ENCODE data around the gene CPAMD8. TPM values are rescaled to one million over a fixed set of nuclear protein-coding genes. Genes with fewer than 3 reads are reported as not detected.
"Not testable (repeated sequence)": the region's sequence is repeated elsewhere in the genome, so short reads cannot be mapped to it uniquely, and the experiment has no call there.

Gene CPAMD8
- total RNA-seq, 1 donor from 2014 or later, result 51.8 TPM

DNA sequence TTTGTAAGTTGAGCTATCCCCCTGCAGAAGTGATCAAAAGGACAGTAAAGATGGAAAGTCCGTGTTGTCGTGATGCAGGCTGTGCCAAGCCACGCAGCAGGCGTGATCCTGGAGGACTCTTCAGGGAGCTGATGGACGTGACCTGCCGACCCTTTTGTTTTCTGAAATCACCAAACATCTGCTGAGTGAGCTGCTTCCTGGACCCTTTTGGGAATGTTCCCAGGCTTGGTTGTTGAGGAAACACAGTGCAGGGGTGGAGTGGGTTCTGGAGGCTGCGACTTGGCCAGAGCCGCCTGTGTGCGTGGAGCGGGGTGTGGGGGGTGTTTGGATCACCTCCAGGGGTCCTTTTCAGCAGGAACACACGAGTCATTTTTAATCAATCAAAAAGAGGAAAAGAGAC lies 15.4 kb upstream of the CPAMD8 start:
- no peak for DNase-seq (ENCODE audit: low spot score)

DNA sequence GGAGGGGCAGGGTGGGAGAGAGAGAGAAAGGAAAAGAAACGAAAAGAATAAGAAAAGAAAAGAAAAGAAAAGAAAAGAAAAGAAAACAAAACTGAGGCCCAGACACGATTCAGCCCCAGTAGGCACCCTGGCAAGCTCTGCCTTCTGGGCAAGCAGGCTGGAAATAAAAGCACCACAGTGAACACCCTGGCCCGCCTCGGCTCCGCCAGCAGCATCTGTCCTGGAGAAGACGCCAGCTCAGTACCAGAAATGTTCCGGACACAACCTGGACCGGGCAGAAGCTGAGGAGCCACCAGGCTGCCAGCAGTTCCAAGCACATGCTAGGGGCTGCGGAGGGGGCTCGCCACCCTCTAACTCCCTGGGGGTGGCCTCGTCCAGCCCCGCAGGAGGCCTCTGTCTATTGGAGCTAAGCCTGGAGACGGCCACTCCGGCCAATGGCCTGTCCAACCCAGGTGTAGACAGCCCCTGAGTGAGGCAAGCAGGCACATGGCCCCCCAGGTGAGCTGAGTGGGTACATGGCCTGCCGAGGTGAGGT lies 11.4 kb upstream of the CPAMD8 start:
- no peak for DNase-seq (ENCODE audit: low spot score)

DNA sequence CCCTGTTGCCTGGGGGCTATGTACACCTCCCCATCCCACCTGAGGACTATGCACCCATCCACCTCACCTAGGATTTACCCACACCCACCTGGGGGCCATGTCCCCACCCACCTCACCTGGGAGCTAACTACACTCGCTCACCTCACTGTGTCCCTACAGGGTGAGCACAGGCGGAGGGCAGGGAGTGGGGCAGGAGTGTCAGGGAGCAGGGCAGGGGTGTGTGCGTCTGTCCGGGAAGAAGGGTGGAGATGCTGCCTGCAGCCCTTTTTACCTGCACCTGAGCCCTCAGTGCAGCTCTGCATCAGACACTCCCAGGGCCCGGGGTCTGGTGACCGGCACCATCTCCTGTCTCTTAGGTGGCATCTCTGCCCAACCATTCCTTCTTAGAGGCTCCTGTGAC lies 10.6 kb upstream of the CPAMD8 start:
- no peak for DNase-seq (ENCODE audit: low spot score)

DNA sequence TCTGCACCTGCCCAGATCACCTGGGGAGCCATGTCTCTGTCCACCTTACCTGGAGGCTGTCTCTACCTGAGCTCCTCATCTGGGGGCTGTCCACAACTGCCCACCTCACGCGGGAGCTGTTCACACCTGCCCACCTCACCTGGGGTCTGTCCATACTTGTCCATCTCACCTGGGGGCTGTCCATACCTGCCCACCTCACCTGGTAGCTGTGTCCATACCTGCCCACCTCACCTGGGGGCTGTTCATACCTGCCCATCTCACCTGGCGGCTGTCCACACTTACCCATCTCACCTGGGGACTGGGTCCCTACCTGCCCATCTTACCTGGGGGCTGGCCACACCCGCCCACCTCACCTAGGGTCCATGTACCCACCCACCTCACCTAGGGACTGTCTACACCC lies 10.0 kb upstream of the CPAMD8 start:
- no peak for DNase-seq (ENCODE audit: low spot score)

DNA sequence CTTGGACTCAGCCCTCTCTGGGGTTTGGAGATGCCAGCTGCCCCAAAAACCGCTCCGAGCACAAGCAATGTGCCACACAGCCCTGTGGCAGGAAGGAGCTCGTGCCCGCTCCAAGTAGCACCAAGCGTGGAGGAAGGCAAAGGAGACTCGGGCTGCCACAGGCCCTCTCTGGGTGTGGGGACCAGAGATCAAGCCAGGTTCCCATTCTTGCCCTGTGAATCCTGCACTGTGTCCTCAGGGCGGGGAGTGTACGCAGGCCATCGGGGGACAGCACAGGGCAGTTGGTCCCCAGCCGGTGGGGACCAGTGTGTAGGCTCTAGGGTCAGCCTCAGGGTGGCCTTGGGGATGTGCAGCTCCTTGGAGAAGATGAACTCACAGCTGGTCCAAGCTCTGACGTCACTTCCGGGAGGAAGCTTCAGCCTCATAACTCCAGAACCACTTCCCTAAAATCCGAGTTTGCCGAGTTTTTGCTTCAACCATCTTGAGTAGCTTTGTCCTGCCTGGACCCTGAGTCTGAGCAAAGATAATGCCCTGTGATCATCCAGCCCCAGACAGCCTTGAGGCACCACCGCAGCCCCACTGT lies 9.3 kb upstream of the CPAMD8 start:
- DNase-seq (ENCODE audit: low spot score), result no peak

DNA sequence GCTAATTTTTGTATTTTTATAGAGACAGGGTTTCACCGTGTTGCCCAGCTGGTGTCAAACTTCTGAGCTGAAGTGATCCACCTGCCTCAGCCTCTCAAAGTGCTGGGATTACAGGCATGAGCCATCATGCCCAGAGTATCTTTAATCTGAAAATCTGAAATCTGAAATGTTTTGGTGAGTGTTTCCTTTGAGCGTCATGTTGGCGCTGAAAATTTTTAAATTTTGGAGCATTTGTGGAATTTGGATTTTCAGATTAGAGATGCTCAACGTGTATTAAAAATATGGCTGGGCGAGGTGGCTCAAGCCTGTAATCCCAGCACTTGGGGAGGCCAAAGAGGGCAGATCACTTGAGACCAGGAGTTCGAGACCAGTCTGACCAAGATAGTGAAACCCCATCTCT lies 5.1 kb upstream of the CPAMD8 start:
- DNase-seq (ENCODE audit: low spot score), result no peak

DNA sequence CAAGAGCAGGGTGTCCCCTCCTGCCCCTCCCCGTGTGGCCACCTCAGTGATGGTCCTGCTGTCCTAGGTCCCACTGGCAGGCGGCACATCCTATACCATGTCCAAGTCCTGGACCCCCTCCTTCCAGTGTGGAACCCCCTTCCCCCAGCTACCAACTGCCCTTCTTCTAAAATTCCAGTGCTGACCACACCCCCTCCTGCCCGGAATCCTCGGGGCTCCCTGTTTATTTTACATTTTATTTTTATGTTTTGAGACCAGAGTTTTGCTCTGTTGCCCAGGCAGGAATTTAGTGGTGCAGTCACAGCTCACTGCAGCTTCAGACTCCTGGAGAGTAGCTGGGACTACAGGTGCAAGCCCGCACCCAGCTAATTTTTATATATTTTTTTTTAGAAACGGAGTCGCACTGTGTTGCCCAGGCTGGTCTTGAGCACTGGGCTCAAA lies 945 bp upstream of the CPAMD8 start:
- no peak for DNase-seq (ENCODE audit: low spot score)

DNA sequence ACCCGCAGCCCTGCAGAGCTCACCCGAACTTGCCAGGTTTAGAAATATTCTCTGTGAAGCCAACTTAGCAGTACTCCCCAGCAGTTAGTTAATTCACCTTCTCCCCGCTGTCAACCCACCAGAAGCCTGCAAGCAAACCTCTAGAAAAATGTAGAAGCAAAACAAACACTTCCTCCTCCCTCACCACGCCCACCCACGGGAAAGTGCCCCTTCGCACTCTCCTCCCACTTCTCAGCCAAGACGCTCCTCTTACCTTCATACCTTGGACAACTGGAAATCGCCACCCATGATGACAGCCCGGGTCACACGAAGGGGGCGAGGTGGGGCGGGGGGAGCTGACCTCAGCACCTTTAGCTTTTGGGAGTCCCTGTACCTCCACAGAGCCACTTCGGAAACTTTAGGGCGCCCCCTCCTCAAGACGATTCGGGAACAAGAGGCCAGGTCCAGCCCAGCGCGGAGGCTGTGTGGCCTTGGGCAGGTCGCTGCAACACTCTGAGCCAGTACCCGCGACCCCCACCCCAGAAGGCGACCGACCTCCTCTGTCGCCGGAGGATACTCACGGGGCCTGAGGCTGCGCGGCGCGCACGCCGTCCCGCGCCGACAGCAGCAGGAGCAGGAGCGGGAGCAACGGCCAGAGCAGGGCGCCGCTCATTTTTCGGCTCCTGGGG lies 485 bp downstream of the CPAMD8 start:
- DNase-seq (ENCODE audit: low spot score), result peak; percentile 54

DNA sequence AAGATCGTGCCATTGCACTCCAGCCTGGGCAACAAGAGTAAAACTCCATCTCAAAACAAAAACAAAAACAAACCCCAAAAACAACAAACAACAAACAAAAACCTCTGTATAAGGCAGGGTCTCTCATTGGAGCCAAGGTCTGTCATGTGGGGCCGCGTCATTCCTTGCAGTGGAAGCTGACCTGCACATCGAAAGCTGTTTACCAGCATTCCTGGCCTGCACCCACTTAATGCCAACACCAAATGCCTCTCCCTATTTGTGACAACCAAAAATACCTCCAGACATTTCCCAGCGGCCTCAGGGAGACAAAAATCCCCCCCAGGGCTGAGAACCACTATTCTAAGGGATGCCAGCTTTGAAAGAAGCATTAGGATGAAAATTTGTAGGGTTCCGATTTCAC lies 1.2 kb downstream of the CPAMD8 start:
- DNase-seq (ENCODE audit: low spot score), result no peak

DNA sequence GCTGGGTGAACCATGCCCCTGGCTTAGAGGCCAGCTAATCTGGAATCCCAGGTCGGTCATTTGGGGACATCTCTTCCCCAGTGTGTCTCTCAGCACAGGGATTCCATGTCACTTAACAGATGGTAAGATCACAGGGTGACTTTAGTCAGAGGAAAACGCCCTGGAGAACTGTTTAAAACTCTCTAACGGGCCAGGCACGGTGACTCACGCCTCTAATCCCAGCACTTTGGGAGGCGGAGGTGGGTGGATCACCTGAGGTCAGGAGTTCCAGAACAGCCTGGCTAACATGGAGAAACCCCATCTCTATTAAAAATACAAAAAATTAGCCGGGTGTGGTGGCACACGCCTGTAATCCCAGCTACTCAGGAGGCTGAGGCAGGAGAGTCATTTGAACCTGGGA lies 1.7 kb downstream of the CPAMD8 start:
- not testable (repeated sequence) for DNase-seq (ENCODE audit: low spot score)

DNA sequence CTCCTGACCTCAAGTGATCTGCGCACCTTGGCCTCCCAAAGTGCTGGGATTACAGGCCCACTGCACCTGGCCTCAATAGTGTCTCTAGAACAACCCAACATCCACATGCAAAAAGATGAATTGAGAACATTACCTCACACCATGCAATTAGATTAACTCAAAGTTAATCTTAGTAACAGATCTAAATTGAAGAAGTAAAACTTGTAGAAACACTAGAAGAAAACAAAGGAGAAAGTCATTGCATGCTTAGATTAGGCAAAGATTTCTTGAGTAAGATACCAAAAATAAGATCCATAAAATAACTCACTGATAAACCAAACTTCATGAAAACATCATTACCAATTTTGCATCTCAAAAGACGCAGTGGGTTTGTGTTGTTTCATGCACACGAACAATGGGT lies 2.8 kb downstream of the CPAMD8 start:
- no peak for DNase-seq (ENCODE audit: low spot score)

DNA sequence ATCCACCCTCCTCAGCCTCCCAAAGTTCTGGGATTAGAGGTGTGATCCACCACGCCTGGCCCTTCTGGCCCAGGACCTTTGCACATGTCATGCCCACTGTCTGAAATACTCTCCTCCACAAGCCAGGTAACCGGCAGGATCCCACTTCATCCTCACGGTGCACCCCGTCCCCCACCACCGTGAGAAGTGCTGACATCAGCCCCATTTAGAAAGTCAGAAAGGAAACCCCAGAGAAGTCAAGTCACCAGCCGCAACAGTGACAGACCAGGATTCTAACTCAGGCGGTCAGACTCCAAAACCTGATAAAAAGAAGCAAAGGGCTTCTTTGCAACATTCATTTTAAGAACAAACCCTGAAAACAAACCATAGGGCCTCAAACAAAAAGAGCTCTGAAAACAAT lies 3.9 kb downstream of the CPAMD8 start:
- DNase-seq (ENCODE audit: low spot score), result no peak

DNA sequence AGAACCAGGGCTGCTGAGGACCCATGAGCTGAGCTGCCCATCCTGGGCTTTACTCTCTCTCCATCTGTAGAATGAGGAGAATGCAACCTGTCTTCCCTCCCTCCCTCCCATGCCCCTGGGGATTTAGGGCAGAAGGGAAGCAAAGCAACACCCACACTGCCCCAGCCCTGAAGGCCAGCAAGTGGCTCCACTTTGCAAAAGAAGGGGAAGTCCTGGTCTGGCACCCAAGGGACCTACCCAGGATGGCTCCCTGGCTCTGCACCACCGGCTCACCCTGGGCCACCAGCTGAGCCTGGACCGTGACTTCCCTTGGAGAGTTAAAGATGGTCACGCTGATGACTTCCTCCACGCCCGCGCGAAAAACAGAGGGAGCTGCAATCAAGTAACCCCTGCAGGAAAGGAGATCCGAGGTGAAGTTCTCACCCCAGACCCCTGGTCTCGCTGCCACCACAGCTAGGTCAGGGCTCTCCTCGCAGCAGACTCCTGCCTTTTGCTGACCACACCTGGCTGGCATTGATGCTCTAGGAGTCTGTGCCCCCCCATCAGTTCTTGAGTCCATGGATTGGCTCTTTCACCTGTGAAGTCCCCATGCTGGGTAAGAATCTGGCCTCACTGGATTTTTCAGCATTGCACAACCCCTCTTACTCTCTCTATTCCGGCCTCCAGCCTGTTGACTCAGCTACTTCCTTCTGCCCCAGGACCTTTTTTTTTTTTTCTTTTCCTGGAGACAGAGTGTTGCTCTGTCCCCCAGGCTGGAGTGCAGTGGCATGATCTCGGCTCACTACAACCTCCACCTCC lies 4.6 kb downstream of the CPAMD8 start:
- peak; percentile 70 for DNase-seq (ENCODE audit: low spot score)

DNA sequence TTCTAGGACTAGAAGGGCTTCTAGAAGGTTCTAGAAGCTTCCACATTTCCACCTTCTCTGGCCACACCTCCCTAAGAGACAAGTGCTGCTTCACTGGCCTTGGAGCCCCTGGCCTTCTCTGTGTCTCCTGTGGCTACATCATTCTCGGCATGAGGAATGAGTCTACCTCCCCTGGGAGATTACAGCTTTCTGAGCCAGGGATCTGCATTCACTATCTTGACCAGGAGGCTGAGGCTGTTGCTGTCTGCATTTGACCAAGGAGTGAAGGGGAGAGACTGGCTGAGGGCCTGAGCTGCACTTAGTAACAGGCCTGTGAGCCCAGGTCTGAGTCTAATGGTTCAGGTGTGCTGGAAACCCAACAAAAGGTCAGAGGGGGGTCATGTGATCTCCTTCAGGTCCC lies 5.3 kb downstream of the CPAMD8 start:
- DNase-seq (ENCODE audit: low spot score), result no peak

DNA sequence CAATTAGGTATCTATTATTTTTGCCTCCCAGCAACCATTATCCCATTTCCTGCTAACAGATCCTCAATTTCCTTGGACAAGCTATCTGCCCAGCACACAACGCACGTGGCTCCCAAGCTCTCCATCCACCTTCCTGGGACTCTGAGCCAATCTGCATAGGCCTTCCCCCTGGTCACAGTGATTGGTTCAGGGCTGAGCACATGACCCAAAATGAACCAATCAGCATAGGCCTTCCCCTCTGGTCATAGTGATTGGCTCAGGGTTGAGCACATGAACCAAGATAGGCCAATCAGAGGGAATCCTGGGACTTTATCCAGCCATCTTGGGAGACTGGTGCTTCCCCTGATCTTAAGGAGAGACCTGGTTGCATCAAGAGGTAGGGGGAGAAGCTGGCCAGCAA lies 5.8 kb downstream of the CPAMD8 start:
- no peak for DNase-seq (ENCODE audit: low spot score)

DNA sequence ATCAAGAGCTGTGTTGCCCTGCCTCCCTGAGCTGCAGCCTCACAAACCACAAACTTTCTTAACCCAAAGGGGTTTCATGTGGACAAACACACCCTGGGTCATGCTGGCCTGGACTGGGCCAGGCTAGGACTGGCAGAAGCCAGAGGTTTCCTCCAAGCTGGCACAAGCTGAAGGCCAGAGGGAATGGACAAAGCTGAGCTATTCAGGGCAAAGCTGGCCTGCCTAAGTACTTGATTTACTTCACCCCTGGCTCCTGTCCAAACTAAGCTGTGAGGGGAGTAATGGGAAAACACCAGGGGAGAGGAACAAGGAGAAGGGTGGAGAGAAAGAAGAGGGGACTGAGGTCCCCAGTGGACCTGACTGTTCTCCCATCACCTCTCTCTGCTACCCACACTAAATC lies 6.2 kb downstream of the CPAMD8 start:
- no peak for DNase-seq (ENCODE audit: low spot score)

DNA sequence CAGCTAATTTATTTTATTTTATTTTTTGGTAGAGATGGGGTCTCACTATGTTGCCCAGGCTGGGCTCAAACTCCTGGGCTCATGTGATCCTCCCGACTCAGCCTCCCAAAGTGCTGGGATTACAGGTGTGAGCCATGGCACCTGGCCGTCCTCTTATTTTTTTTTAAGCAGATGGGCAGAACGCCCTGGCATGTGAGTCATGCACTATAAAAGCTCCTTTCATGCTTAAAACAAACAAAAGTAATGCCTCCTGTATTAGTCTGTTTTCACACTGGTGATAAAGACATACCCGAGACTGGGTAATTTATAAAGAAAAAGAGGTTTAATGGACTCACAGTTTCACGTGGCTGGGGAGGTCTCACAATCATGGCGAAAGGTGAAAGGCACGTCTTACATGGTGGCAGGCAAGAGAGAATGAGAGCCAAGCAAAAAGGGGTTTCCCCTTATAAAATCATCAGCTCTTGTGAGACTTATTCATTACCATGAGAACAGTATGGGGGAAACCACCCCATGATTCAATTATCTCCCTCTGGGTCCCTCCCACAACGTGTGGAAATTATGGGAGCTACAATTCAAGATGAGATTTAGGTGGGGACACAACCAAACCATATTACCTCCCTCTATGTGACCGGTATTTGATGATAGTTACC lies 12.3 kb downstream of the CPAMD8 start:
- DNase-seq (ENCODE audit: low spot score), result not testable (repeated sequence)

DNA sequence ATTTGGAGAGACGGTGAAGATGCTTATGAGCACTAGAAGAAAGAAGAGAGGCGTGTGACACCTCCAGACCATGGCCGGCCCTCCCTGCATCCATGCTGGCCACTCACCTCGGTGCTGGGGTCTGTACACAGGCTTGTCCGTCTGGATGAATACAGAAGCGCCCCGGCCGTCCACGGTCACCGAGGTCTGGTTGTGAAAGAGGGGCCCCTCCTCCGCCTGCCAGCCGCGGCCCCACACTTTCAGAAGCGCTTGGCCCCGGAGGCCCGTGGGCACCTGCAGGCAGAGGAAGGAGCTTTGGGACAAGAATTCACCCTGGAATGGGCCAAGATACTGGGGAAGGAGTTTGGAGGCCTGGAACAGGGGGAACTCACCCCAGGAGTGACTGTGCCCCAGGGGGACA lies 15.1 kb downstream of the CPAMD8 start:
- no peak for DNase-seq (ENCODE audit: low spot score)

DNA sequence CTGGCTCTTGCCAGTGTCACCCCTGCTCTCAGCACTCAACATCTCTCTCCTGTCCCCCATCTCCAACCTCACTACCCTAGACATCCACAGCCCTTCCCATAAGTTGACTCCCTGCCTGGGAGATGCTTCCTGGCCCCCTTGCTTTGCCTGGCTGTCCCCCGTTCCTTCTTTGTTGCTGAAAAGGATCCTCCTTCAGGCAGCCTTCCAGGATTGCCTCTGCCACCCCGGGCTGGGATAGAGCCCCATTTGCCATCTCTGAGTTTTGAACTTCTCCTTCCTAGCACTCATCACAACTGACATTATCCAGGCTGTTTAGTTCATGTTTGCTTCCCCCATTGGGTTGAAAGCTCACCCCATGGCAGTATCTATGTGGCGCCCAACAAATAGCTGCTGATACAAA lies 20.0 kb downstream of the CPAMD8 start:
- no peak for DNase-seq (ENCODE audit: low spot score)

DNA sequence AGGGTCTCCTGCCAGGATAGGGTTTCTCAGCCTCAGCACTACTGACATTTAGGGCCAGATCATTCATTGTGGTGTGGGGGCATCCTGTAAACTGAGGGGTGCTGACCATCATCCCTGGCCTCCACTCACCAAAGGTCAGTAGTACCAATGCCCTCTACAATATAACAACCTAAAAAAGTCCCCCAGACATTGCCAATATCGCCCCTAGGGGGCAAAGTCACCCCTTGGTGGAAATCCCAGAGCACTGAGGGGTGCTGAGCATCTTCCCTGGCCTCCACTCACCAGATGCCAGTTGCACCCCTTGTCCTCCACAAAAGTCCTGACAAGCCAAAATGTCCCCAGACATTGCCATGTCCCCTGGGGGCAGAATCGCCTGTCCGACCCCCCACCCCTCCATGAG lies 21.6 kb downstream of the CPAMD8 start:
- no peak for DNase-seq (ENCODE audit: low spot score)

DNA sequence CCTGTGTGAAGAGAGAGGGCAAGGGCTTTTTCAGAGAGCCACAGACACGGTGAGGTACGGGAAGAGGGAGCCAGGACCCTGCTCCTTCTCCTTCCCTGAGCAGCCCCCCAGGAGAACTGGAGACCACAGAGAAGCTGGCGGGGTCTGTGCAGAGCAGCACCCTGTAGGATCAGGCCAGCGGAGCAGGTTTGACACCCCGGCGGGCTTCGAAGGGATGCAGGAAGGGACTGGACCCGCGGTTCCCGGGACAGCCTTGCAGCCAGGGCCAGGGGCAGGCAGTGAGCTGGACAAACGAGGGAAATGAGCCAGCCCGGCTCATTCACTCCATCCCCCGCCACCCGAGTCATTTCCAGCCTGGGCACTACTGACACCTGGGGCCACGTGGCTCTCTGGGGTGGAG lies 22.2 kb downstream of the CPAMD8 start:
- no peak for DNase-seq (ENCODE audit: low spot score)

DNA sequence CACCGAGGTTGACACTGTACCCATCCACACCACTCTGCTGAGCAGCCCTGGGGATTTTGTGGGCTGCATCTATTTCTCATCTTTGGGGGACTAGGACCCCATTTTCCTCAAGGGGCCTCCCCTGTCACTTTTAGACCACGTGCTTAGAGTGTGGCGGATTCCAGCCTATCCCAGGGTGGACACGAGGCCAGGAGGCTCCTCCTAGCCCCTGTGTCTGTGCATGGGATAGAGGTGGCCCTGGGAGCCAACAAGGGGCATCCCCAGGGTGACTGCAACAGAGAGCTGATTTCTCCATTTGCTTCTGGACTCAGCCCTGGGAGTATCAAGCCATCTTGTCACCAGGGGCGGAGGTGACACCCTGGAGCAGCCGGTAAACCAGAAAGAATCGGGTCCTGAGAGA lies 24.2 kb downstream of the CPAMD8 start:
- no peak for DNase-seq (ENCODE audit: low spot score)

Data from ureter (tissue), 1 donor.